RWPE2 (cell line): Measurements from ENCODE around the gene GPRIN2.

Experiments
- ATAC-seq: fragments of 200-7000 bp; cut with Tn5 transposase; 3 replicates; pipeline ENCODE4 v1.9.1; 2021; ENCODE audit warnings: low read depth
- DNase-seq: peaks from one replicate; pipeline ENCODE4 v3.0.0-alpha.2; 2020; ENCODE audit warnings: low spot score
- H3K27ac ChIP-seq: fragments of 450-650 bp; 2 replicates; pipeline ENCODE4 v1.5.1; 2017; ENCODE audit warnings: mild to moderate bottlenecking; ENCODE audit not compliant: poor library complexity, severe bottlenecking
- H3K27me3 ChIP-seq: fragments of 250-450 bp; sonication (Bioruptor Pico); 2 replicates; pipeline ENCODE4 v1.5.1; 2021; ENCODE audit warnings: mild to moderate bottlenecking, moderate library complexity; ENCODE audit not compliant: insufficient read depth, poor library complexity, severe bottlenecking
- H3K36me3 ChIP-seq: fragments of 250-450 bp; sonication (Bioruptor Pico); 2 replicates; pipeline ENCODE4 v1.5.1; 2020; ENCODE audit warnings: low read depth, mild to moderate bottlenecking, moderate library complexity
- H3K4me1 ChIP-seq: fragments of 250-450 bp; sonication (Bioruptor Pico); 2 replicates; pipeline ENCODE4 v1.5.1; 2021; ENCODE audit warnings: mild to moderate bottlenecking, moderate library complexity; ENCODE audit not compliant: insufficient read depth, poor library complexity, severe bottlenecking
- H3K4me3 ChIP-seq: fragments of 250-450 bp; sonication (Bioruptor Pico); 2 replicates; pipeline ENCODE4 v1.5.1; 2021; ENCODE audit warnings: mild to moderate bottlenecking, moderate library complexity; ENCODE audit not compliant: severe bottlenecking
- H3K9me3 ChIP-seq: fragments of 250-450 bp; sonication (Bioruptor Pico); 2 replicates; pipeline ENCODE4 v1.5.1; 2021; ENCODE audit warnings: mild to moderate bottlenecking, moderate library complexity; ENCODE audit not compliant: severe bottlenecking
- TF ChIP-seq, protein P1 (sequence below): fragments of 450-650 bp; IDR thresholded peaks from one replicate; pipeline ENCODE4 v1.5.1; 2017; ENCODE audit warnings: mild to moderate bottlenecking, moderate library complexity; ENCODE audit not compliant: poor library complexity, severe bottlenecking

GPRIN2 gene

DNA sequence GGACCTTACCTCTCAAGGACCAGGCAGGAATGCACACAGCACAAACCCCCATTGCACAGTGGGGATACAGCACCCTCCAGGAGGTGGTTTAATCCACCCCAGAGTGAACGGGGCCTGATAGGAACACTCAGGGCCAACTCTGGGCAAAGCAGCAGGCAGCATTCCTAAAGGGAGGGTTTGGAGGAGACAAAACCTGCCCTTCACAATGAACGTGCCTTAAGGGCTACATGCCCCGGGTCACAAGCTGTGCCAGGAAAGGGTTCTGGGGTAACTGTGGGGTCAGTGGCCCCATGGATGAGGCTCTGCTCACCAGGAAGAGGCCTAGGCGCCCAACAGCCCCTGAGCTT lies 1.1 kb downstream of the GPRIN2 start:
- DNase-seq (no peak), ATAC-seq (no peak)
- H3K4me3 ChIP-seq = no peak overlapping the region
- no peaks in the 10 kb centered on the region for H3K36me3 ChIP-seq
- H3K4me1 ChIP-seq = no peaks in the 10 kb centered on the region
- no peak overlapping the region for H3K27ac ChIP-seq
- TF ChIP-seq, protein P1, sequence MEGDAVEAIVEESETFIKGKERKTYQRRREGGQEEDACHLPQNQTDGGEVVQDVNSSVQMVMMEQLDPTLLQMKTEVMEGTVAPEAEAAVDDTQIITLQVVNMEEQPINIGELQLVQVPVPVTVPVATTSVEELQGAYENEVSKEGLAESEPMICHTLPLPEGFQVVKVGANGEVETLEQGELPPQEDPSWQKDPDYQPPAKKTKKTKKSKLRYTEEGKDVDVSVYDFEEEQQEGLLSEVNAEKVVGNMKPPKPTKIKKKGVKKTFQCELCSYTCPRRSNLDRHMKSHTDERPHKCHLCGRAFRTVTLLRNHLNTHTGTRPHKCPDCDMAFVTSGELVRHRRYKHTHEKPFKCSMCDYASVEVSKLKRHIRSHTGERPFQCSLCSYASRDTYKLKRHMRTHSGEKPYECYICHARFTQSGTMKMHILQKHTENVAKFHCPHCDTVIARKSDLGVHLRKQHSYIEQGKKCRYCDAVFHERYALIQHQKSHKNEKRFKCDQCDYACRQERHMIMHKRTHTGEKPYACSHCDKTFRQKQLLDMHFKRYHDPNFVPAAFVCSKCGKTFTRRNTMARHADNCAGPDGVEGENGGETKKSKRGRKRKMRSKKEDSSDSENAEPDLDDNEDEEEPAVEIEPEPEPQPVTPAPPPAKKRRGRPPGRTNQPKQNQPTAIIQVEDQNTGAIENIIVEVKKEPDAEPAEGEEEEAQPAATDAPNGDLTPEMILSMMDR = no peak
- no peaks in the 10 kb centered on the region for H3K27me3 ChIP-seq
- no peaks in the 10 kb centered on the region for H3K9me3 ChIP-seq

DNA sequence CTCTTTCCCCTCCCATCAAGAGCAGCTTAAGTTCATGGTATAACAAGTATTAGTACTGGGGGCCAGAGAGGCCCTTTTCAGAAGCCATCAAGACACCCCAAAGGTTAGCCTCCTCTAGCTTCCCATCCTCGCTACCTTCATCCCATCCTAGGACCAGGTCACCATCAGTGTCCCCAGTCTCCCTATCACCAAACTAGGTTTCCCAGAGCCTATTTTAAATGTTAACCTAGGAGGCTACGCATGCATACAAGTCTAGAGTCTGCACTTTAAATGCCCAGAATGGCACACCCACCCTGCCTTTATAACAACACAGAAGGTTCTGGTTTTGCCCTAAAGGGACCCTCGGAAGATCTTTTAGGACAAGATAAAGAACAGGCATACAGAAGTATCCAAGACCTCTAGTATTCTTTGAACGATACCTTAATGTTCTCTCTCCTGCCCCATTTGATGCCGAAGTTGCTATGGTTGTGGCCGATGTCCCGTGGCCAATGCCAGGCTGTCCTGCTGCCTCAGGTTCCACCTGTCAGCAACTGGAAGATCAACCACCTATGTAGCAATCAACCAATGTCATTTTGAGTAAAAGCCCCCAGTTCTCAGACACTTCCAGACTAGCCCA lies 2.2 kb downstream of the GPRIN2 start:
- H3K4me3 ChIP-seq = no peak overlapping the region
- no peak overlapping the region for H3K27ac ChIP-seq
- H3K36me3 ChIP-seq = no peaks in the 10 kb centered on the region
- H3K4me1 ChIP-seq = no peaks in the 10 kb centered on the region
- no peak for DNase-seq
- no peak for ATAC-seq
- no peaks in the 10 kb centered on the region for H3K9me3 ChIP-seq
- no peaks in the 10 kb centered on the region for H3K27me3 ChIP-seq
- TF ChIP-seq, protein P1 = no peak

DNA sequence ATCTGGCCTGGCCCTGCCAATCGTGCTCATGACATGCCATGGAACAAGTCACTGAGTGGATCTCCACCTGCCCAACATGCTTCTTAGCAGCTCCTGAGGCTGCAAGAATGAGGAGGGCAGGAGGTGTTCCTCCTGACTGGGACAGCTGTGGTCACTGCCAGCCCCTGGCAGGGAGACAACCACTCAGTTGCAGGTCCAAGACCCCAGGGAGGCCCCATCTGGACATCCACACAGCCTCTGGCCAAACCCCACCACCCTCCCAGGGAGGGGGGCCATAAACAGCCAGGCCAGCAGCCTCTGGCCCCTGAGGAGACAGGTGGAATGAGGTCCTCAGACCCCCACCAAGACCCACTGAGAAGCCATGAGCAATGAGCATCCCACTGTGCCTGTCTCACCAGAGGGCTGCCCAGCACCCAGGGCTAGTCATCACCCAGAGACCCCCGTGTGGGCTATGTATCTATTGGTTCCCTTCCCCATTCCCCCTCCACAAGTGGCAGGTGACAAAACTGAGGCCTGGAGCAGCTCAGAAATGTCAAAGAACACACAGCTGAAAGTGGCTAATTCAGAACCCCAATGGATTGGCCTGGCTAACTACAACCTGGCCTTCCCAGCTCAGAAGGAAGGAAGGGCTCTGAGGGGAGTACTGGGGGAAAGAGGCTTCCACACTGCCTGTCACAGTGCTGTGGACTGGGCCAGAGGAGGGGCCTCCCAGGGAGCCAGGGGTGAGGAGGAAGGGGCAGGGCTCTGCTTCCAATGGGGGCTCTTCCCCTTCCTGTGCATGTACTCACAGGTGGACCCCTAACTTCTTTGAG lies 3.0 kb downstream of the GPRIN2 start:
- Histone ChIP-seq H3K4me1 (no peaks in the 10 kb centered on the region), H3K27me3 (no peaks in the 10 kb centered on the region)
- no peak for ATAC-seq

DNA sequence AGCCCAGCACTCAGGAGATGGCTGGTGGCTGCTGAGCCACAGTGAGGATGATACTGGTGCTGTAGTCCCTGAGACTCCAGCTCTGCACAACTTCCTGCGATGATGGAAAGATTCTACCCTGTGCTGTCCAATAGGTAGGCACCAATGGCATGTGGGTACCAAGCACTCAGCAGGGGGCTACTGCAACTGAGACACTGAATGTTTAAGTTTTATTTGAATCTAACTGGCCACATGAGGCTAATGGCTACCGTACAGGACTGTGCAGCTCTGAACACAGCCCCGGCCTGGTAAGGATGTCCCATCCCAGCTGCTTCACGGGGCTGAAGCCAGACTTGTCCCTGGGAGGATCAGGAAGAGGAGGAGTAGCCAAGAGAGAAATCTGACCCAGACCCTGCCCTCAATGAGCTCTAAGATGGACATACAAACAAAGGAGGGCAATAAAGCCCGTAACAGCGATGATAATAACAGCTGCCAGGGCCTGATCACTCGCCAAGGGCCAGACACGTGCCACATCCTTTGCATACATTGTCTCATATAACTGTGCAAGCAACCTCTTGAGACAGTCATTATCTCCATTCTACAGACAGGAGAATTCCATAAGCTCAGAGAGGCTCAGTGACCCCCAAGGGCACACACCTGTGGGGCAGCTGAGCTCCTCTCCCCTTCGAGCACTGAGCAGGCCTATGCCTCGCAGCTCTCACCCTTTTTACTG lies 3.8 kb downstream of the GPRIN2 start:
- Histone ChIP-seq H3K36me3 (no peaks in the 10 kb centered on the region), H3K27me3 (no peaks in the 10 kb centered on the region), H3K4me3 (no peak overlapping the region), H3K27ac (no peak overlapping the region), H3K4me1 (no peaks in the 10 kb centered on the region), H3K9me3 (no peaks in the 10 kb centered on the region)
- DNase-seq (no peak), ATAC-seq (no peak)
- TF ChIP-seq, protein P1 = no peak

More for the DNA sequence above, 3.0 kb downstream of the GPRIN2 start:
- H3K9me3 ChIP-seq = no peaks in the 10 kb centered on the region
- no peak overlapping the region for H3K4me3 ChIP-seq
- H3K27ac ChIP-seq = no peak overlapping the region
- no peaks in the 10 kb centered on the region for H3K36me3 ChIP-seq
- TF ChIP-seq, protein P1 = no peak
- peak; percentile 67 for DNase-seq
